Glutamatergic neuron (in vitro differentiated cells): ENCODE measurements around the gene PRKAG2. TPM values are rescaled to one million over a fixed set of nuclear protein-coding genes. Genes with fewer than 3 reads are reported as not detected.

ENCODE experiments used
- DNase-seq: peaks from one replicate; pipeline ENCODE4 v3.0.0; 2022
- H3K27ac Mint-ChIP-seq: one replicate; pipeline ENCODE4 v1.8.0; 2020; ENCODE audit warnings: mild to moderate bottlenecking, mixed read lengths, inconsistent platforms; ENCODE audit not compliant: unreplicated experiment
- H3K27me3 Mint-ChIP-seq: one replicate; pipeline ENCODE4 v1.8.0; 2020; ENCODE audit warnings: mild to moderate bottlenecking, moderate library complexity, mixed read lengths, inconsistent platforms; ENCODE audit not compliant: unreplicated experiment
- H3K36me3 Mint-ChIP-seq: one replicate; pipeline ENCODE4 v1.8.0; 2020; ENCODE audit warnings: mild to moderate bottlenecking, mixed read lengths, inconsistent platforms; ENCODE audit not compliant: unreplicated experiment
- H3K4me1 Mint-ChIP-seq: one replicate; pipeline ENCODE4 v1.8.0; 2020; ENCODE audit warnings: mild to moderate bottlenecking, low read depth, mixed read lengths, inconsistent platforms; ENCODE audit not compliant: unreplicated experiment
- H3K4me3 Mint-ChIP-seq: one replicate; pipeline ENCODE4 v1.8.0; 2020; ENCODE audit warnings: mild to moderate bottlenecking, mixed read lengths, inconsistent platforms; ENCODE audit not compliant: unreplicated experiment
- H3K9me3 Mint-ChIP-seq: one replicate; pipeline ENCODE4 v1.8.0; 2020; ENCODE audit warnings: mild to moderate bottlenecking, moderate library complexity, mixed read lengths, inconsistent platforms; ENCODE audit not compliant: unreplicated experiment
- total RNA-seq: library from RNA; stranded (reverse); fragmentation: NEBNext Ultra II Directional; extraction: Animal tissue kit (Norgen Biotek cat#: 25700); gene quantifications from one replicate; pipeline ENCODE4 v1.2.1, GENCODE V29; 2021; ENCODE audit not compliant: unreplicated experiment
- TF ChIP-seq, protein P1 (sequence below): fragments of 200-600 bp; sonication (generic); IDR thresholded peaks from one replicate; pipeline ENCODE4 v1.5.0; 2021; ENCODE audit not compliant: partially characterized antibody, unreplicated experiment

Gene PRKAG2
- total RNA-seq, 1 donor from 2014 or later: 24.7 TPM

DNA sequence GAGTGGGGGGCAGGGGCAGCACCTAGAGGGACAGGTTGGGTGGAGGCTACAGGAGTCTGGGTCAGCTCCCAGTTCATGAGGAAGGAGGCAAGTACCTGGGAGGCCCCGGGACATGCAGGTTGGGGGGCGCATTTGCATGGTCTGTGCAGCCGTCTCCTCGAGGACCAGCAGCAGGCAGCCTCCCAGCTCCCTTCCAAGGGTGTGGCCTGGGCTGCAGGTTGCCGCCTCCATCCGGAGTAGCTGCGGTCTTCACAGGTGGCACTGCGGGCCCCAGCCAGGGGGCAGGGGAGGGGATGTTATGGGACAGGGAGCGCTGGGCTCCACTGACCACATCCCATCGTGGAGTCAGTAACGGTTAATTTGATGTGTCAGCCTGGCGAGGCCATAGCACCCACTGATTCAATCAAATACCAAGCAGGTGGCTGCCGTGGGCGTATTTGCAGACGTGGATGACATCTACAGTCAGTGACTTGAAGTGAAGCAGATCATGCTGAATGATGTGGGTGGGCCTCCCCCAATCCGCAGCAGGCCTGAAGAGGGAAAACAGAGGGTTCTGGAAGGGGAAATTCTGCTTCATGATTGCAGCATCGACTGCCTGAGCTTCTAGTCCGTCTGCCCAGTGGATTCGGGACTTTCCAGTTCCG lies 81.6 kb downstream of the PRKAG2 start:
- Mint-ChIP-seq H3K4me1 (peaks cover 35% of the 10 kb centered on the region), H3K27ac (peak overlapping the region; percentile 33), H3K4me3 (no peak overlapping the region), H3K27me3 (peaks cover 2% of the 10 kb centered on the region), H3K9me3 (peaks cover 6% of the 10 kb centered on the region), H3K36me3 (peaks cover 2% of the 10 kb centered on the region)
- TF ChIP-seq, protein P1, sequence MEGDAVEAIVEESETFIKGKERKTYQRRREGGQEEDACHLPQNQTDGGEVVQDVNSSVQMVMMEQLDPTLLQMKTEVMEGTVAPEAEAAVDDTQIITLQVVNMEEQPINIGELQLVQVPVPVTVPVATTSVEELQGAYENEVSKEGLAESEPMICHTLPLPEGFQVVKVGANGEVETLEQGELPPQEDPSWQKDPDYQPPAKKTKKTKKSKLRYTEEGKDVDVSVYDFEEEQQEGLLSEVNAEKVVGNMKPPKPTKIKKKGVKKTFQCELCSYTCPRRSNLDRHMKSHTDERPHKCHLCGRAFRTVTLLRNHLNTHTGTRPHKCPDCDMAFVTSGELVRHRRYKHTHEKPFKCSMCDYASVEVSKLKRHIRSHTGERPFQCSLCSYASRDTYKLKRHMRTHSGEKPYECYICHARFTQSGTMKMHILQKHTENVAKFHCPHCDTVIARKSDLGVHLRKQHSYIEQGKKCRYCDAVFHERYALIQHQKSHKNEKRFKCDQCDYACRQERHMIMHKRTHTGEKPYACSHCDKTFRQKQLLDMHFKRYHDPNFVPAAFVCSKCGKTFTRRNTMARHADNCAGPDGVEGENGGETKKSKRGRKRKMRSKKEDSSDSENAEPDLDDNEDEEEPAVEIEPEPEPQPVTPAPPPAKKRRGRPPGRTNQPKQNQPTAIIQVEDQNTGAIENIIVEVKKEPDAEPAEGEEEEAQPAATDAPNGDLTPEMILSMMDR: no peak
- DNase-seq: peak; percentile 19

DNA sequence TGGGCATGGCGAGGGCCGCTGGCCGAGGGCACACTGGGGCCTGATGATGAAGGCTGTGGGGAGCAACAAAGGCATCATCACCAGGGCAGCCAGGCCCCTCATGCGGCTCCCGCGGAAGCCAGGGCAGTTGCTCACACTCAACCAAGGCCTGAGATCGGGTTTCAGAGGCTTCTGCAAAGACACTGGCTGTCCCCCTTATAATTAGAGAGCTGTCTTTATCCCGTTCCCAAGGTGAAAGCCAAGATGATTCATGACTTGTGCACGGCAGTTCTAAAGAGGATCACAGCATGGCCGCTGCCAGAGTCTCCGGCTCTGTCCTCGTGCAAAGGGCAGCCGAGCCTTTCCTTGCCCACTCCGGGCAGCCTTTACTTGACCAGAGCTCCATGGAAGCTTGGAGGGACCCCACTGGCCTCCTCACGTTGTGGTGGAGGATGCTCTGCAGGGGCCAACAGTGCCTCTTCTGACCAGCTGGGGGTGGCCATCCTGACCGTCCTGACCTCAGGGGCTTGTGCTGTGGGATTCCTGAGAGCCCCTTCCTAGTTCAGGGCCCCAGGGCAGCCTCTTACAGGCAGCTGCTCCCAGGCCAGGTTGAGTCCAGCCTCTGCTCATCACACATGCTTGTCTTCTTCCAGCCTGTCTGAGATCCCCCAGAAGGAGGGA lies 82.3 kb downstream of the PRKAG2 start:
- Mint-ChIP-seq H3K4me1 (peaks cover 35% of the 10 kb centered on the region), H3K9me3 (peaks cover 6% of the 10 kb centered on the region), H3K27me3 (peaks cover 5% of the 10 kb centered on the region), H3K27ac (no peak overlapping the region), H3K36me3 (peaks cover 5% of the 10 kb centered on the region), H3K4me3 (no peak overlapping the region)
- TF ChIP-seq, protein P1: no peak
- peak; percentile 12 for DNase-seq

DNA sequence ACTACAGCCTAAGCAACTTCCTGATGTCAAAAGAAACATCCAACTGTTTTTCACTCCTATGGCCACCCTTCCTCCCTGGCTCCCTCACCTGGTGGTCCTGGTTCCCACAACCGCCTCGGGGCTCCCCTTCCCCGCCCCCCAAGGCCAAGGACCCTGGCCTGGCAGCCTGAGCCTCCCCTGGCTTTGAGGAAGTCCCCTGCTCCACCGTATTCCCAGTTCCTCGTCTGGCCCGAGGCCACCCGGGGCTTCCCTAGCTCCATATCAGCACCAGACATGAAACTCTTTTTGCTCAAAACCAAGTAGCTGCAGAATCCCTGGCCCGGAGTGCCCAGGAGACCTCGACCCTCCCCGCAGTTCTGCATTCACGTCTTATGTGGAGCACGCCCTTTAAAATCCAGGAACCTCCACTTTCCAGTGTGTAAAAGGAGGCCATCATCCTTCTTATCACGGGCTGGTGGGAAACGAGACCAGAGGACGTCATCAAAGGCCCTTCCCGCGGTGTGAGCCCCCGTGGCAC lies 82.9 kb downstream of the PRKAG2 start:
- TF ChIP-seq, protein P1: no peak
- Mint-ChIP-seq H3K4me1 (peaks cover 35% of the 10 kb centered on the region), H3K9me3 (peaks cover 6% of the 10 kb centered on the region), H3K27me3 (peaks cover 5% of the 10 kb centered on the region), H3K27ac (no peak overlapping the region), H3K36me3 (peaks cover 5% of the 10 kb centered on the region), H3K4me3 (no peak overlapping the region)
- DNase-seq: no peak

DNA sequence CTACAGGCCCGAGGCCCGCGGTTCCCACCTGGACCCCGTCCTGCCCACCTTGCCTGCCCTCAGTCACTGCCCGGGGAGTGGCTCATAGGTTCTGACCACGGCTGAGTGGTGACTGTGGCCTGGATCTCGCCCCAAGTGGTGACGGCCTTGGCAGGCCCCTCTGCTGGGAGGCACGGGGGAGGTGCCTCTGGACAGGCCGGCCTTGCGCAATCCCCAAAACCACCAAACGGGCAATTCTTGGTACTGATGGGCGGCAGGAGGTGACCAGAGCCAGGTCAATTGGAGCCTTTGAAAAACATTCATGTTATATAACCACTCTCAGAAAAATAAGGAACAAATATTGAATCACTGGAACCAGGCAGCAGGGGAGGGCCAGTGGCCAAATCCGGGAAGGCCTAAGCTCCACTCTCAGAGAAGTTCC lies 83.4 kb downstream of the PRKAG2 start:
- peaks cover 5% of the 10 kb centered on the region for H3K36me3 Mint-ChIP-seq
- no peak for DNase-seq
- no peak overlapping the region for H3K27ac Mint-ChIP-seq
- H3K4me3 Mint-ChIP-seq: no peak overlapping the region
- peaks cover 30% of the 10 kb centered on the region for H3K4me1 Mint-ChIP-seq
- TF ChIP-seq, protein P1: no peak
- H3K27me3 Mint-ChIP-seq: peaks cover 3% of the 10 kb centered on the region
- H3K9me3 Mint-ChIP-seq: peaks cover 6% of the 10 kb centered on the region

DNA sequence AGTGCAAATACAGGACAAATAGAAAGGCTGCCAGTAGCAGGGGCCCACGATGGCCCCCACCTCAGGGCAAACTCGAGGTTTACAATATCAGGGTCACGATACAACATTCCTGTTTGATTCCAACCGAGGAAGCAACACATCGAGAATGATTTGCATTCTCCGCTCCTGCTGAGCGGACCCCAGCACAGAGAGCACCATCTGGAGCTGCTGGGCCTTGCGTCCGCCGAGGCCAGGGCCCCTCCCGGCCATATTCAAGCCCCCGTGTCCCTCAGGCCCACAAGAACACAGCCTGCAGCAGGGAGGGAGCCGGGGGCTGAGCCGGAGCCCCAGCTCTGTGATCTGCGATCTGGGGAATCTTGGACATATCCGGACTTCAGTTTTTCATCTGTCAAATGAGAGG lies 84.3 kb downstream of the PRKAG2 start:
- peaks cover 6% of the 10 kb centered on the region for H3K9me3 Mint-ChIP-seq
- H3K36me3 Mint-ChIP-seq: peaks cover 5% of the 10 kb centered on the region
- H3K27me3 Mint-ChIP-seq: peaks cover 3% of the 10 kb centered on the region
- TF ChIP-seq, protein P1: no peak
- H3K27ac Mint-ChIP-seq: peak overlapping the region; percentile 75
- H3K4me3 Mint-ChIP-seq: peak overlapping the region; percentile 57
- peaks cover 28% of the 10 kb centered on the region for H3K4me1 Mint-ChIP-seq
- peak; percentile 32 for DNase-seq
